Bronchial epithelial cell (primary cell): Measurements from ENCODE around the gene SKAP2. TPM values are rescaled to one million over a fixed set of nuclear protein-coding genes. Genes with fewer than 3 reads are reported as not detected.

Experiments
- DNase-seq: peaks from one replicate; pipeline ENCODE4 v3.0.0-alpha.2; 2010; ENCODE audit warnings: low read depth
- FAIRE-seq: peaks from 2 replicates; lab custom pipeline; 2011; peaks lifted over from hg19 to GRCh38; lab: Jason Lieb, UNC
- H3K27me3 ChIP-seq: 2 replicates; pipeline ENCODE4 v1.5.1; 2011; ENCODE audit warnings: low read length; ENCODE audit not compliant: control insufficient read depth, insufficient read depth
- H3K36me3 ChIP-seq: 2 replicates; pipeline ENCODE4 v1.5.1; 2011; ENCODE audit warnings: low read length; ENCODE audit not compliant: control insufficient read depth, insufficient read depth
- H3K4me3 ChIP-seq: 2 replicates; pipeline ENCODE4 v1.5.1; 2011; ENCODE audit warnings: mild to moderate bottlenecking, low read depth, low read length, control low read depth
- CTCF ChIP-seq: IDR thresholded peaks from 2 replicates; pipeline ENCODE4 v1.5.1; 2011; ENCODE audit warnings: mild to moderate bottlenecking, moderate library complexity, low read length, control low read depth, inconsistent platforms; ENCODE audit not compliant: insufficient read depth, severe bottlenecking
- total RNA-seq: library from RNA; depleted of rRNA; stranded (reverse); fragments of >200 nt; gene quantifications from 2 replicates; pipeline ENCODE4 v1.2.1, GENCODE V29; 2014

The SKAP2 gene
- total RNA-seq, 1 donor from 2014 or later, result 2.1 TPM

GRCh38 chr7:26743205-26743604, 121.2 kb downstream of the SKAP2 start:
- DNase-seq (no peak), FAIRE-seq (no peak)
- Histone ChIP-seq H3K27me3 (no peaks in the 10 kb centered on the region), H3K4me3 (no peak overlapping the region), H3K36me3 (no peaks in the 10 kb centered on the region)
- no peak for TF ChIP-seq CTCF

GRCh38 chr7:26735976-26736600, 128.3 kb downstream of the SKAP2 start:
- no peaks in the 10 kb centered on the region for H3K36me3 ChIP-seq
- TF ChIP-seq CTCF, result no peak
- no peaks in the 10 kb centered on the region for H3K27me3 ChIP-seq
- H3K4me3 ChIP-seq, result no peak overlapping the region
- FAIRE-seq (no peak), DNase-seq (no peak)

- Histone ChIP-seq H3K36me3 (no peaks in the 10 kb centered on the region), H3K27me3 (no peaks in the 10 kb centered on the region), H3K4me3 (no peak overlapping the region)
- TF ChIP-seq CTCF, result no peak
- FAIRE-seq (no peak), DNase-seq (no peak)
Measured at GRCh38 chr7:26729150-26729775, 135.1 kb downstream of the SKAP2 start.

- DNase-seq, result no peak
- Histone ChIP-seq H3K4me3 (no peak overlapping the region), H3K27me3 (no peaks in the 10 kb centered on the region), H3K36me3 (no peaks in the 10 kb centered on the region)
- no peak for TF ChIP-seq CTCF
- no peak for FAIRE-seq
Measured at GRCh38 chr7:26726051-26726450, 138.3 kb downstream of the SKAP2 start.

GRCh38 chr7:26724795-26725194, 139.6 kb downstream of the SKAP2 start:
- H3K36me3 ChIP-seq, result no peaks in the 10 kb centered on the region
- FAIRE-seq, result no peak

More at GRCh38 chr7:26724795-26725194, 139.6 kb downstream of the SKAP2 start:
- TF ChIP-seq CTCF, result no peak
- no peaks in the 10 kb centered on the region for H3K27me3 ChIP-seq
- no peak overlapping the region for H3K4me3 ChIP-seq
- no peak for DNase-seq
